Fibroblast of skin of left quadriceps (primary cell): Measurements from ENCODE around the gene BPHL.
"Not testable (repeated sequence)": the region's sequence is repeated elsewhere in the genome, so short reads cannot be mapped to it uniquely, and the experiment has no call there.

Experiments
- DNase-seq, 2 experiments: peaks; one replicate each; pipeline ENCODE4 v3.0.0-alpha.2; 2013; ENCODE audit warnings: low read depth in 2 of 2

BPHL gene

DNA sequence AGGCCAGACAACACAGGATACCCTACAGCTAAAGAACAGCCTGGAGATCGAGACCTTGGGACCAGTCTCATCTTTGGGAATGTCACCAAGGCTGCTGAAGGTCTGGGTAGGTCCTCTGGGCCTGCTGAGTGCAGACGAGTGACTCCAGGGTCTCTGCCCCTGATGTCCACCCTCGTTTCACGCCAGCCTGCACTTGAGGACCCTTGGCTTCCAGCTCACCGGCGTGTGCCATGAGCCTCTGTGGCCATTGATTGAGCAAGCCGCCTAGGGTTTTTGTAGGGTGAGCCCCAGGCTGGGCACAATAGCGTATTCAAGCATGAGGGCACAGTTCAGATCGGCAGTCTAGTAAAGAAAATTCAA, 4.3 kb downstream of the BPHL start:
- no peak for DNase-seq

DNA sequence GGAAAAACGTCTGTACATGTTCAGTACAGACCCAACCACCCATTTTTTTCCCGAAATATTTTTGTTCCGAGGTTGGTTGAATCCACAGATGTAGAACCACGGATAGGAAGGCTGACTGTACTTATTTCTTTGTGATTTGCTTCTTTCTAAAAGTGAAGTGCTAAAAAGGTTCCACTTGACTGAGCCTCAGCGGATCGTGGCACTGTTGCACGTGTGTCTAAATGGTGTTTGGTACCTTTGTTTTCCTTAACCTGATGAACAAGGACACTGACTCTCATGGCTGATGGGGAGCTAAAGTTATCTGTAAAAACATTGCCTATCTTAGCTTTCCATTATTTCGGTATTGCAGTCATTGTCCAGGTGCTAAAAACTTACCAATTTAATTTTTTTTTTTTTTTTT, 6.2 kb downstream of the BPHL start:
- DNase-seq, result no peak

DNA sequence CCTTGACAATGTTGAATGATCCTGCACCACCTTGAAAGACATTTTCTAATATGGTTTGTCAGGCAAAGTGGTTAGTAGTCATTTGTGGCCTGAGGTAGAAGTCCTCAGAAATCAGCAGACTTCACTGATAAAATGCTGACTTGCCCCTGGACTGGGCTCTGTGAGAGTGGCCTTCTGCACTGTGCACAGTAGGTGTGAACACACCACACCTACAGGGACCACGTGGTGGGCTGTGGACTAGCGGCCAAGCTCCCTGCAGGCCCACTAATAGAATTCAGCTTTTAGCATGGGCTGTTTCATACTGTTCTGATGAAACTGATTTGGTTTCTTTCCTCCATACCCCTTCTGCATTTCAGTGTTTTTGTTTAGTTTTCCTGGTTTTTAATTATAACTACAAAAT, 7.3 kb downstream of the BPHL start:
- DNase-seq, result no peak

DNA sequence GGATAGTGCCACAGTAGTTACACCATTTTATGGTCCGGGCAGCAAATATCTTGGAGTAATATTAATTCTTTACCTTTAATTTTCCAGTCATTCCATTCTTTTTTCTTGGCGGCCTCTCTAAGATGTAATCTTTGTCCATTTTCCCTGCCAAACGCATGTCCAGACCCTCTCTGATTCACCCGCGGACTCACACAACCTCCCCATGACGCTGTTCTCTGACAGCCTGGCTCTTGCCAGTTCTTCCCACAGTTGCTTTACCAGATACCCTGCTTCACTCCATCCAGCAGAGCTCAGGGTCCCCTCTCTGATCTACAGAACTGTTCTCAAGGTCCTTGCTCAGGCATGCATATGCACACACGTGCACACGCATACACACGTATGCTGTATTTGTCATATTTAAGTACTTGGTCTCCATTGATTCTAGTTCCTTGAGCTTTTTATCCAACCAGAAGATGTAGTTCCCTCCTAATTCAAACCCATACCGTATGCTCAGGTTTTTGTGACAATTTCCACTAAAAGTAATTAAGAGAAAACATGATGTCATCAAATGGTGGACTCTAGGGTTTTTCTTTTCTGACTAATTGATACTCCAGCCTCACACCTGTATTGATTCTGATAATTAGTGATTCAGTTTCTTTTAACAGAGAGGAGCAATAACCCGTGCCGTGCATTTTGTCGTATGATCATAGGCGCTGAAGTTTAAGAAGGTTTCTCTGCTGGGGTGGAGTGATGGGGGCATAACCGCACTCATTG, 10.0 kb downstream of the BPHL start:
- no peak for DNase-seq

DNA sequence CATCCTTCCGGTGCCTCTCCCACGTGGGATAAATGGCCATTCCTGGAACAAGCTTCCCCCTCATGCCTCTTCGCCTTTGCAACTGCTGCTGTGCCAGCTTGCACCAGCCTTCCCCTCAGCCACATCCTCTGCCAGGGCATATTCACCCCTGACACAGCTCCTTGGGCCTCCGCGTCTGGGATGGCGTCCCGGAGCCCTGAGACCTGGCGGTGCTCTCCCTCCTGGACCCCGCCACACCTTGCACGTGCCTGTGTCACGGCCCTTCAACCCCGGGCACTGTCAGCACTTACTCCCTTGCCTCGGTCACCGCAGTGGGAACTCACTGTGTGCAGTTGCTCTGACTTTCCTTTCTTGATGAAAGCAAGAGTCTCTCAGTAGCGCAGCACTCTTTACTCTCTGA, 13.2 kb downstream of the BPHL start:
- no peak for DNase-seq

DNA sequence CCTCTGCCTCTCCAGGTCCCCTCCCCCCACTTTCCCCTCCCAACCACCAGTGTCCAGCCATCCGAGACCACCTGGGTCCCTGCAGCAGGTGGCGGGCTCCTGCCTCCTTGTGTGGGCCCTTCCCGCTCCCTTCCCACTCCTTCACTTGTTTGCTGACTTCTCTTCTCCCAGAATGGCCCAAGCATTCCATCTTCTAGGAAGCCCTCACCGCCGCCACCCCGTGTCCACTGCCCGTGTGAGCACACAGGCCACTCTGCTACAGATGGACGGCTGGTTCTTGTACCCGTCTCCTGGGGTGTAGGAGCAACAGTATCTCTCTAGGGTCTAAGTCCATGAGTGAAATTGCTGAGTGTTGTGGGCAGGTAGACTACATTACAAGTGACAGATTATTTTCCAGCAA, 15.0 kb downstream of the BPHL start:
- no peak for DNase-seq

DNA sequence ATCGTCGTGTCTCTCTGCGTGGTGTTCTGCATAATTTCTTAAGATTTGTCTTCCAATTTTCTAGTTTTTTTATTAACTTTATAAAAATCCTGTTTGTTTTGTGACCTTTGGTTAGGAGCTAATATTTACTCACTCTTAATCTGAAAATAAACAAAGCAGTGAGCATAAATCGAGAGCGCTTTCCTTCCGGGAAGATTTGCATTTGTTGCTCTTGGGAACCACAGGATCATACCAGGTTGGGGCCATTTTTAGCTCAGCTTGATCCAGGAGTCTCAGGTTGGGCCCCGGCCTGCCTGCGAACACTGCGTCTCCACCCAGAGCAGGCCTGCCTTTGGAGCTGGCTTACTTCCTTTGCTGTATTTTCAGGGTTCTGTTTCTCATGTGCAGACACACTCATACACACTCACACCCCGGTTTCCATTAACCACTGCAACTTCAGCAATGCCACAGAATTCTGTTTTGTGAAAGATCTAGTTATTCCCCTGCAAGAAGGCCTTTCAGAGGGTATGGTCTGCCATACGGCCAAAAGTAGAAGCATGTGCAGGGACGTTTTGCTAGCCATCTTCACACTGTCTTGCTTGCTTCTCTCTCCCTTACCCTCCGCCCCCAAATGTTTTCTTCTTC, 17.3 kb downstream of the BPHL start:
- no peak for DNase-seq

DNA sequence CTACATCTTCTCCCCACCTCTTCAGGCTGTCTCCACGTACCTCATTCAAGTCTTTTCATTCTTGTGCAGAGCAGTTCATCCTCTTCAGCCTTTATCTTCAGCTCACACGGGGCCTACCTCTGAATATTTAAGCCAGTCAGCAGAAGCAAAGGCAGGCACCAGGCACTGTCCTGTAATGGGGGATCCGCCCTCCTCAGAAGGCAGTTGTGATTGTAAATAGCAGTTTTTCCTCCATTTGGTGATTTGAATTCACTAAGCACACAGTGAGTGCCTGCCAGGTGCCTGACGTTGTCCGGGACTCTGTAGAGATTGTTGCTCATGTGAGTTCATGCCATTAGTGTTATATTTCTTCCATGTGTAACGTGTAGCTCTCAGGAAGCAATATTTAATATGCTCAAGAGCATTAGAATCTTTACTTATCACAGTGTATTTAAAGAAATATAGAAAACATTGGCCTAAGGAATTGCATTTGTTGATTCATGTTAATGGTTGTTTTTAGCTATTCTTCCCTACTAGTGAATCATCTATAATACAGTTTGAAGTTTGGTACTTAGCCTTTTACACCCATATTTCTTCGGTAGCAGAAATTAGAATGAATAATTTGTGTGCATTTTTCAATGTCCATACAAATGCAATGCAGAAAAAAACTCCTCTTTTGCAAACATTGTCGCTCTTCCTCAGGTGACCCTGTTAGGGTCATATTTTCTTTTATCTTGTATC, 17.9 kb downstream of the BPHL start:
- no peak for DNase-seq

DNA sequence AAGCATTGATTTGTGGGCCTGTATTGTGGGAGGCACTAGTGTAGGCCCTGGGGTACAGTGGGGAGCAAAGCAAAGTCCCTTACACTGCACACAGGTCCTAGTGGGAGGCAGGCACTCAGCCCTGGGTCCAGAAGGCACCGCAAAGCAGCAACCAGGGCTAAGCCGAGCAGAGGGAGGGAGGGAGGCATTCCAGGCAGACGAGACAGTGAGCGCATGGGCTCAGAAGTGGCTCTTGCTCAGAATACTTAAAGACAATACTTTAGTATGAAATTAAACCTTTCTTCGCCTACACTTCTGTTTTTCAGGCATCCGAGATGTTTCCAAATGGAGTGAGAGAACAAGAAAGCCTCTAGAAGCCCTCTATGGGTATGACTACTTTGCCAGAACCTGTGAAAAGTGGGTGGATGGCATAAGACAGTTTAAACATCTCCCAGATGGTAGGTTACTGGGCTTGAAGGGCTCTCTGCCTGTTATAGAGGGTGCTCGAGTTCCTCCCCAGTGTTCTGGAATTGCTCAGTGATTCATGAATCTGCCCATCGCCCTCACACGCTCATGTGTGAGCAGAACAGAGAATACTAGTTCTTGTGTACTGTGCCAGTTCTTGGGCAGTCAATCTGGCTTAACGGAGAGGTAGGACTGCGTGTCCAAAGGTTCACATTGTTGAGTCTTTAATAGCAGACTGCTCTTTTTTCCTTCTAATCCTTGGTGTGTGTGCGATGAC, 18.7 kb downstream of the BPHL start:
- DNase-seq, result no peak

DNA sequence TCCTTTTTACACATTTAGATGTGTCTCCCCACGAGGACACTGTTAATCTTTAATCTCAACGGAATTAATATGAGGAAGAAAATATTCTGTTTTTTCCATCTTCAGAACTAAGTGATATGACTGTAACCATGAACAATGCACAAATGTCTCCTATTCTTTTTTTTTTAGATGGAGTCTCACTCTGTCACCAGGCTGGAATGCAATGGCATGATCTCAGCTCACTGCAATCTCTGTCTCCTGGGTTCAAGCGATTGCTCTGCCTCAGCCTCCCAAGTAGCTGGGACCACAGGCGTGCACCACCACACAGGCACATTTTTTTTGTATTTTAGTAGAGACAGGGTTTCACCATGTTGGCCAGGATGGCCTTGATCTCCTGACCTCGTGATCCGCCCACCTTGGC, 19.4 kb downstream of the BPHL start:
- not testable (repeated sequence) for DNase-seq

DNA sequence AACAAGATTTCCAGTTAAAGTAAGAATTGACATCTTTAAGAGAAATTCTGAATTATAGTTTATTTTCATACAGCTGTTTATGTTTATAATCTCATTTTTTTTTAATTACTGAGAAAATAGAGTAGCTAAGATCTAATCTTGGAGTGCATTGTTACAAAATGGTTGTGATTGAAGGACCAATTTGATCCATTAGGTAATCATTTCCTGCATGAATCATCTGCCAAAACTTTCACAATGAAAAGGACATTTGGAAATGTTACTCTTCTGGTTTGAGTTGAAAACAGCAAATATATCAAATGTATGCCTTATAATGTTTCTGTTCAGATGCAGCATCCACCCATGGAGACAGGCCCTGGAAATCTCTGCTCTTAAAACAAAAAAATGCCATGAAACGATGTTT, 19.8 kb downstream of the BPHL start:
- DNase-seq, result no peak

DNA sequence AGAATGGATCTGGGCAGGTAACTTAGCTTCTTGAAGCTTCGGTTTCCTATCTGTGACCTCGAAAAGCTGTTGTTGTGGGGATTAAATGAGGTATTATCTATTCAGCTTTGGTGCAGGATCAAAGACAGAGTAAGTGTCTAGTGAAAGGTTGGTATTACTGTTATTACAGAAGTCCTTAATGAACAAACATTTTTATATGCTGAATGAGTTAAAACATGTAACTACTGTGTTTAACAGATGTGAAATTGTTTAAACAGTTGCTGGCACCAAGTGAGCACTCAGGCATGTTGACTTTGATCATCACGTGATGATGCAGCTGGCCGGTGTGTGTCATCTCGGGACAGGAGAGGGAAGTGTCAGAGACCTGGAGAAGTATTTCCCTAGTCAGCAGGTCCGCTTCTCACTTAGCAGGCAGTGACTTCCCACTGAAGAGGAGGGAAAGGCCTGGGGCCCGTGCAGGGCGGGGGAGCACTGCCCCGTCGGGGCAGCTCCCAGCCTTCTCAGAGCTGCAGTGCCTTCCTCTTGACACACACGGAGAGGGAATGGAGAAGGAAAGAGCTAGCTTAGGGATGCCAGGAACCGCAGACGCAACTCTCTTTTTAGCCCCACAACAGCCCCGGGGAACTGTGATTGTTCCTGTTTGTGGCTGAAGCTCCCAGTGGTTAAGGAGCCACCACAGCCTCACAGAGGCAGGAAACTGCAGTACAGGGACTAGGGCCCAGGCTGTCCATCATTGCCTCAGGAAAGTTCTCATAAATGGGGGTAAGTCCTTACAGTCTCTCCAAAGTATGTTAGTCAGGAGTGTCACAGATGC, 20.8 kb downstream of the BPHL start:
- DNase-seq, result peak in 1 of 2 experiments; percentile 35

DNA sequence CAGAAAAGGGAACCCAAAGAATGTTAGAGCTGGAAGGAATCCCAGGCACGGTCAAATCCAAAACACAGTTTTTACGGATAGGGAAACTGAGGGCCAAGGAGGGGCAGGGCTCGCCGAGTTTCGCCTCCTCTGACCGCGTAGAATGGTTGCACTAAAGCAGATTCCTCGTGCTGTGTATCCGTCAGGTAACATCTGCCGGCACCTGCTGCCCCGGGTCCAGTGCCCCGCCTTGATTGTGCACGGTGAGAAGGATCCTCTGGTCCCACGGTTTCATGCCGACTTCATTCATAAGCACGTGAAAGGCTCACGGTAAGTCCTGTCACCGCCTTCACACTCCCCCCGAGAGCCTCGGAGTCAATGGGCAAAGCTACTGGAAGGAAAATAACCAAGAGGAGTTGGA, 21.7 kb downstream of the BPHL start:
- no peak for DNase-seq

DNA sequence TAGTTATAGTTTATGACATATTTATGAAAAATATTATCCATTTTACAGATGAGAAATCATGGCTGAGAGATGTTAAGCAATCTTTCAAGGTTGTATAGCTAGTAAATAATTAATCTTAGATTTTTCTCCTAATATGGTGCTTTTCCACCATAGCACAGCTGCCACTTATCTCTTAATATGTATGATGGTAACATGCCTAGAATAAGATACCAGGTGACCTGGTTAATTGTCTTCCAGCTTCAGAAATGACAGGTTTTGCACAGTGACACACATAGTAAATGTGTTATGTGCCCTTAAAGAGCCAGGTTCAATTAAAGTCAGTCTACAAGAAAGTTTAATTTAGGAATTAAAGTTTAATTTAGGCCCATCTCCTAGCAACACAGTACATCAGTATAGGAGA, 24.0 kb downstream of the BPHL start:
- DNase-seq, result no peak

DNA sequence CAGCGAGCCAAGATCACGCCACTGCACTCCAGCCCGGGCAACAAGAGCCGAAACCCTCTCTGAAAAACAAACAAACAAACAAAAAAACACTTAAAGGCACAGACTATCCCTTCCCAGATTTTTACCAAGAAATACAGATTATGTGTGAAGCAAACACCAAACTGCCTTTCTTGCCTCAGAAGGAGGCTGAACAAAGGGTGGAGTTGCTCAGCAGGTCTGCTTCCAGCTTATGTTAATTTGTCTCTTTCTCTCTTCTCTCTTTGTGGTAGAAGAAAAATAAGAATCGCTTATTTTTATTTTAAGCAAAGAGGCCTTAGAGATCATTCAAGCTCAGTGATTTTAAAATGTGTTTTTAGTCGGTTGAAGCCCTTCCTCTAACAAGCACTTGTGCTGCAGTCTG, 24.6 kb downstream of the BPHL start:
- no peak for DNase-seq

DNA sequence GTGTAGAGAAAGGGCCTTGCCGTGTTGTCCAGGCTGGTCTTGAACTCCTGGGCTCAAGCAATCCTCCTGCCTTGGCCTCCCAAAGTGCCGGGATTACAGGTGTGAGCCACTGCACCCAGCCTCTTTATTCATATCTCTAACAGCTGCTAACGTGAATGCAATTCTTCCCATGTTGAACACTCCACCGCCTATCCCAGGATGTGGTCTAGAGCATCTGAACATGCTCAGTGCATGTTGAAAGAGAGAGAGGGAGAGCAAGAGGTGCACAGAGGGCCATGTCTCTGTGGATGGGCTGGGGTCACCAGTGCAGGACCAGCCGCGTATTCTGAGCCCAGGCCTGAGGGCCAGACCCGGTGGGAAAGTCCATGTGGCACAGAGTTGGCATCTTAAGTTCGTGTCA, 26.1 kb downstream of the BPHL start:
- DNase-seq, result no peak

DNA sequence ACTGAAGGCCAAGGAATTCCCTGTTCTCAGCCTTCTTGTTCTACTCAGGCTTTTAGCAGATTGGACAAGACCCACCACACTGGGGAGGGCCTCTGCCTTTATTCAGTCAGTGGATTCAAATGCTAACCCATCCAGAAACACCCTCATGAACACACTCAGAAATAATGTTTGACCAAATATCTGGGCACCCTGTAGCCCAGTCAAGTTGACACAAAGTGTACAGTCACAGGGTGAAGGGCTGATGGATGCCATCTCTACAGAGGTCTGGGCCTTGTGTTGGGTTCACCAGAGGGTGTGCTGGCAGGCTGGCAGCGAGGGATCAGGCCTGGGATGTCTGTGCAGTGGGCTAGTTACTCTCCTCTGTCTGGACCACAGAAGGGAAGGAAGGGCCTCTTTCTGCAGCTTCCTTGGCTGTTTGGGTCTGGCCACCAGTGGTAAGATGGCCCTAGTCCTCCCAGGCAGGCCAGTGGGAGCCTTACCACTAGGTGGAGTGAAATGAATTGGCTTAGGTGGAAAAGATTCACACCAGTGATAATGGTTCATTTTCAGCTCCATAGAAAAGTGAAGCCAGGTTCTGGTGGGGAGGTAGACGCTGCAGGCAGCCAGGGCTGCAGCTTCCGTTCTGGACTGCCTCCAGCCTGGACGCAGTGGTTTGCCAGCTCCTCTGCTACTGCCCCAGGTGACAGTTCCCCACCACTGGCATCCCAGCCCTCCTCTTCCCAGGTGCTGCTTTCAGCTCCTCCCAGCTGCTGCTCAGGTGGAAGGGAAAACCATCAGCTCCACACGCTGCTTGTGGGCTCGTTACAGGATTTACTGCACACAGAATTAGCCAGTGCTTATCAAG, 29.6 kb downstream of the BPHL start:
- DNase-seq, result no peak

DNA sequence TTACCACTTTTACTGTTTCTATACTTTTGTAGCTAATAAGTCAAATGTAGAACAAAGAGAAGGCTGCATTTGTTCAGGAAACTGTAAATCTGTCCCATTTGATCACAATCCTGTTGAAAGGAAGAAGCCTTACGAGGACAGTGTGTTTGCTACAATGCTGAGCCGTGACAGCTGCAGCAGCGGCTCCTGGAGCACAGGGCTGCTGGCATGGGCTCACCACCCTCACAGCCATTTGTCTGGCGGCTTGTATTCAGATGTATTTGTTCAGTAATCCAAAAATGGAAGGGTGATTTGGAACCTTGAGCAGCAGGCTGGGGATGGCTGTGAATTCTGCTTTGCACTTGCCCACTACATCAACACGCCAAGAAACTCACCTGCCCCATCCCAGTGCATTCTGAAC, 33.2 kb downstream of the BPHL start:
- no peak for DNase-seq

DNA sequence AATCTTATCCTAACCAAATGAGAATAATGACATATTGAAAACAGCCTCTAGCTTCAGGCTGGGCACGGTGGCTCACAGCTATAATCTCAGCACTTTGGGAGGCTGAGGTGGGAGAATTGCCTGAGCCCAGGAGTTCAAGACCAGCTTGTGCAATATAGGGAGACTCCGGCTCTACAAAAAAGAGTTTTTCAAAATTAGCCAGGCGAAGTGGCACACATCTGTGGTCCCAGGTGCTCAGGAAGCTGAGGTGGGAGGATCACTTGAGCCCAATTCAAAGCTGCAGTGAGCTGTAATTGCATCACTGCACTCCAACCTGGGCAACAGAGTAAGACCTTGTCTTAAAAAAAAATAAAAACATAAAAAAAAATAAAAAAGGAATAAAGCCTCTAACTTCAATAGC, 34.2 kb downstream of the BPHL start:
- DNase-seq, result no peak

DNA sequence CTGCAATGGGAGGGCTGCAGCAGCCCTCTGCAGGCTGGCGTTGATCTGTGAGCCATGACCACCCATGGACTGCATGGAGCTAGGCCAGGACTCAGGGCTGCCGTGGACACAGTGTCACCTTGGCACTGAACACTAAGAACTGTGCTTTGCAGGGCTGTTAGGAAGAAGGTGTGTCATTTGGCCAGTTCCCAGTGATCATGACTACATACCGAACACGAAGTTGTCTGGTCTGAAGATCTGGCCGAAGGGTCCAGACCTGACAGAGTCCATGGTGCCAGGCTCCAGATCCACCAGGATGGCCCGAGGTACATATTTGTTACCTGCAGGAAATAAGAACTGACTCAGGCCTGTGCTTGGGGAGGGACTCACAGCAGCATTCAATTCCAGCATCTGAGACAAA, 36.9 kb downstream of the BPHL start:
- not testable (repeated sequence) for DNase-seq
